H9 (cell line): ENCODE data around the gene MPP2. TPM values are rescaled to one million over a fixed set of nuclear protein-coding genes. Genes with fewer than 3 reads are reported as not detected.

Experiments
- DNase-seq: peaks from one replicate; pipeline ENCODE4 v3.0.0-alpha.2; 2017
- H2AFZ ChIP-seq: one replicate; pipeline ENCODE4 v1.6.1; 2013; ENCODE audit warnings: mild to moderate bottlenecking, low read length, control low read depth, moderate library complexity
- H2AK5ac ChIP-seq: 2 replicates; pipeline ENCODE4 v1.6.1; 2013; ENCODE audit warnings: low read length, control low read depth, mixed read lengths; ENCODE audit not compliant: insufficient read length
- H2BK120ac ChIP-seq: one replicate; pipeline ENCODE4 v1.6.1; 2013; ENCODE audit warnings: low read depth, mild to moderate bottlenecking, low read length, control low read depth, inconsistent platforms; ENCODE audit not compliant: poor library complexity, severe bottlenecking
- H2BK12ac ChIP-seq: 2 replicates; pipeline ENCODE4 v1.6.1; 2013; ENCODE audit warnings: low read length, control low read depth, mixed read lengths, low read depth; ENCODE audit not compliant: insufficient read length
- H2BK15ac ChIP-seq: 2 replicates; pipeline ENCODE4 v1.6.1; 2013; ENCODE audit warnings: low read depth, low read length, control low read depth
- H2BK20ac ChIP-seq: one replicate; pipeline ENCODE4 v1.6.1; 2013; ENCODE audit warnings: low read depth, mild to moderate bottlenecking, low read length, control low read depth, inconsistent platforms; ENCODE audit not compliant: poor library complexity, severe bottlenecking
- H2BK5ac ChIP-seq: 2 replicates; pipeline ENCODE4 v1.6.1; 2013; ENCODE audit warnings: low read length, control low read depth, mixed read lengths; ENCODE audit not compliant: insufficient read length
- H3K14ac ChIP-seq: 2 replicates; pipeline ENCODE4 v1.6.1; 2013; ENCODE audit warnings: low read length, control low read depth; ENCODE audit not compliant: insufficient read depth
- H3K18ac ChIP-seq: 2 replicates; pipeline ENCODE4 v1.6.1; 2013; ENCODE audit warnings: low read depth, mild to moderate bottlenecking, mixed read lengths, low read length, control low read depth; ENCODE audit not compliant: insufficient read length
- H3K23ac ChIP-seq: 2 replicates; pipeline ENCODE4 v1.6.1; 2013; ENCODE audit warnings: low read length, control low read depth, mixed read lengths, low read depth; ENCODE audit not compliant: insufficient read length
- H3K23me2 ChIP-seq: 2 replicates; pipeline ENCODE4 v1.6.1; 2013; ENCODE audit warnings: low read depth, mild to moderate bottlenecking, mixed read lengths, low read length, control low read depth; ENCODE audit not compliant: insufficient read length, poor library complexity, severe bottlenecking
- H3K27ac ChIP-seq: 2 replicates; pipeline ENCODE4 v1.5.1; 2013; ENCODE audit warnings: low read length, control low read depth, mixed read lengths, low read depth; ENCODE audit not compliant: insufficient read length
- H3K27me3 ChIP-seq: 2 replicates; pipeline ENCODE4 v1.6.1; 2013; ENCODE audit warnings: low read length, control low read depth, inconsistent platforms; ENCODE audit not compliant: insufficient read depth
- H3K4ac ChIP-seq: 2 replicates; pipeline ENCODE4 v1.6.1; 2013; ENCODE audit warnings: low read depth, mild to moderate bottlenecking, control low read depth, inconsistent platforms, low read length, moderate library complexity
- H3K4me1 ChIP-seq: 2 replicates; pipeline ENCODE4 v1.6.1; 2013; ENCODE audit warnings: low read length, control low read depth, inconsistent platforms; ENCODE audit not compliant: insufficient read depth
- H3K4me2 ChIP-seq: 2 replicates; pipeline ENCODE4 v1.6.1; 2013; ENCODE audit warnings: low read length, control low read depth, mixed read lengths; ENCODE audit not compliant: insufficient read length, insufficient read depth
- H3K56ac ChIP-seq: 2 replicates; pipeline ENCODE4 v1.6.1; 2013; ENCODE audit warnings: low read depth, mild to moderate bottlenecking, mixed read lengths, low read length, control low read depth; ENCODE audit not compliant: insufficient read length
- H3K79me1 ChIP-seq: 2 replicates; pipeline ENCODE4 v1.6.1; 2013; ENCODE audit warnings: low read depth, mild to moderate bottlenecking, moderate library complexity, low read length, control low read depth, inconsistent platforms; ENCODE audit not compliant: insufficient read depth, poor library complexity, severe bottlenecking
- H3K79me2 ChIP-seq: 2 replicates; pipeline ENCODE4 v1.6.1; 2013; ENCODE audit warnings: low read length, control low read depth, inconsistent platforms; ENCODE audit not compliant: insufficient read depth
- H3K9ac ChIP-seq: 2 replicates; pipeline ENCODE4 v1.6.1; 2013; ENCODE audit warnings: low read length, control low read depth, mixed read lengths; ENCODE audit not compliant: insufficient read length; ENCODE audit errors: extremely low read depth
- H3K9me3 ChIP-seq: one replicate; pipeline ENCODE4 v1.6.1; 2013; ENCODE audit warnings: low read depth, low read length, inconsistent platforms; ENCODE audit not compliant: control insufficient read depth
- H3T11ph ChIP-seq: one replicate; pipeline ENCODE4 v1.6.1; 2013; ENCODE audit warnings: mild to moderate bottlenecking, low read length, control low read depth, inconsistent platforms
- H4K20me1 ChIP-seq: one replicate; pipeline ENCODE4 v1.6.1; 2013; ENCODE audit not compliant: control insufficient read depth, insufficient read length, insufficient read depth
- H4K5ac ChIP-seq: 2 replicates; pipeline ENCODE4 v1.6.1; 2013; ENCODE audit warnings: low read depth, mild to moderate bottlenecking, mixed read lengths, low read length, control low read depth; ENCODE audit not compliant: insufficient read length
- H4K8ac ChIP-seq: replicated peaks from 2 replicates; pipeline ENCODE4 v1.6.1; 2013; ENCODE audit warnings: low read length, control low read depth, mixed read lengths, low read depth; ENCODE audit not compliant: insufficient read length
- H4K91ac ChIP-seq: 2 replicates; pipeline ENCODE4 v1.6.1; 2013; ENCODE audit warnings: low read depth, mild to moderate bottlenecking, moderate library complexity, mixed read lengths, low read length, control low read depth; ENCODE audit not compliant: insufficient read length
- H3K27ac Mint-ChIP-seq, 3 experiments: 2 replicates in 2 of 3; 3 replicates in 1 of 3; pipeline ENCODE4 v1.8.0; 2020 to 2021; ENCODE audit warnings: mixed read lengths in 3 of 3, mild to moderate bottlenecking in 1 of 3, moderate library complexity in 1 of 3
- H3K27me3 Mint-ChIP-seq: 2 replicates; pipeline ENCODE4 v1.8.0; 2021; ENCODE audit warnings: low read depth, mild to moderate bottlenecking, moderate library complexity, mixed read lengths
- H3K36me3 Mint-ChIP-seq, 3 experiments: 2 replicates in 2 of 3; 3 replicates in 1 of 3; pipeline ENCODE4 v1.8.0; 2020 to 2021; ENCODE audit warnings: low read depth in 3 of 3, mixed read lengths in 3 of 3; ENCODE audit not compliant: insufficient read depth in 1 of 3
- H3K4me1 Mint-ChIP-seq, 2 experiments: 2 replicates each; pipeline ENCODE4 v1.8.0; 2020; ENCODE audit warnings: mixed read lengths in 2 of 2
- H3K4me3 Mint-ChIP-seq, 2 experiments: 2 replicates in 1 of 2; 3 replicates in 1 of 2; pipeline ENCODE4 v1.8.0; 2020 to 2021; ENCODE audit warnings: mild to moderate bottlenecking in 2 of 2, mixed read lengths in 2 of 2, moderate library complexity in 1 of 2
- H3K9me3 Mint-ChIP-seq, 2 experiments: 2 replicates in 1 of 2; 3 replicates in 1 of 2; pipeline ENCODE4 v1.8.0; 2020; ENCODE audit warnings: mild to moderate bottlenecking in 2 of 2, mixed read lengths in 2 of 2, moderate library complexity in 1 of 2
- WGBS: extraction: QIAGEN DNeasy Blood & Tissue Kit; methylation state at CpG from one replicate; pipeline ENCODE4 v1.1.7; 2013; ENCODE audit warnings: missing lambda C conversion rate, low lambda C conversion rate, mixed read lengths; ENCODE audit not compliant: insufficient read length; ENCODE audit errors: extremely low coverage; 5-methylcytosine and 5-hydroxymethylcytosine counted together
- total RNA-seq: library from RNA; stranded (reverse); gene quantifications from 2 replicates; pipeline ENCODE4 v1.2.1, GENCODE V29; 2021
- TF ChIP-seq, protein P1 (sequence below): fragments of 200-600 bp; sonication (generic); conservative IDR thresholded peaks from 3 replicates; pipeline ENCODE4 v1.8.0; 2021; ENCODE audit warnings: antibody characterized with exemption, mild to moderate bottlenecking

Gene MPP2
- total RNA-seq, 1 experiment from 2014 or later = 16.3 TPM

DNA sequence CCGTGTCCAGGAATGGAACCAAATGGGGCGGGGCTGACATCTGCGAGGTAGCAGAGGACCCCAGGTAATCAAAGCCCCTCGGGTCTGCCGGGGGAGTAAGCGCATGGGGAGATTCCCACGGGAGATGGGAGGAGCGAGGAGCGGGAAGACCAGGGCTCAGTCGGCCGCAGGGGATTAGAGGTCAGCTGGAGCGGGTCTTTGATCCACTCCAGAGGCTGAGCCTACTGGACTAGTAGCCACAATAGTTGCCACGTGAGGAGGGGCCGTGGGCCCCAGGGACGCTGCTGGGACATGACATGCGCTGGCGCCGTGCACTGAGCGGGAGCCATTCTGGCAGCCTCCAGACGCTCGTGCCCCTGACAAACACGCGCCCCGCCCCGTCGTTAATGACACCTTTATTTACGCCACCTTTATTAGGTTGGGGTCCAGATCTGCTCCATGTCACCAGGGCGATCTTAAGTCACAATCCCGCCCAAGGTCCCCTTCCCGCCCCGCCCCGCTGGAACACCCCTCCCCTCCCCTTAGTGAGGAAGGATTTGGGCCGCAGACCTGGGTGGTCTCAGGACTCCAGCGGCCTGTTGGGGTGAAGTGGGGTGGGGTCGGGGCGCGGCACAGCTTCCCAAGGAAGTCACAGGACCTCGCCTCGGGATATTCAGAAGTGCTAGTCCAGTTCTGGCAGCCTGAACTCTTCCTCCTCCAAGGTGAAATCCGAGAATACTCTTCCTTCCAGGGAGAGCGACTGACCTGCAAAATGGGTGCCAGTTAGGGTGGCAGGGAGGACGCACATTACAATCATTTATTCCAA, 19.9 kb upstream of the MPP2 start:
- Histone ChIP-seq H3K4me2 (no peak overlapping the region), H3K79me1 (no peaks in the 10 kb centered on the region), H3K9me3 (no peaks in the 10 kb centered on the region), H3K18ac (no peak overlapping the region), H2AK5ac (no peak overlapping the region), H2BK15ac (no peak overlapping the region), H3K56ac (no peak overlapping the region), H2AFZ (no peak overlapping the region), H4K5ac (no peak overlapping the region), H2BK20ac (no peak overlapping the region), H3K9ac (no peak overlapping the region), H3T11ph (no peak overlapping the region), H3K27ac (no peak overlapping the region), H2BK12ac (no peak overlapping the region), H3K79me2 (no peaks in the 10 kb centered on the region), H2BK120ac (no peak overlapping the region), H3K23me2 (no peaks in the 10 kb centered on the region), H4K91ac (no peak overlapping the region), H3K23ac (no peak overlapping the region), H3K27me3 (no peaks in the 10 kb centered on the region; the same call in 1 of the 2 replicates), H3K4me1 (no peaks in the 10 kb centered on the region), H2BK5ac (no peak overlapping the region), H3K14ac (no peak overlapping the region), H3K4ac (no peak overlapping the region), H4K20me1 (no peaks in the 10 kb centered on the region), H4K8ac (no peak overlapping the region)
- Mint-ChIP-seq H3K4me3 (peak overlapping the region in 1 of 2 experiments; percentile 49; a peak in 2 of 5 replicates), H3K27me3 (peaks cover 53% of the 10 kb centered on the region), H3K36me3 (no peaks in the 10 kb centered on the region), H3K27ac (no peak overlapping the region), H3K9me3 (peaks cover 0 to 3% of the 10 kb centered on the region in 2 experiments; a peak in 1 of 5 replicates), H3K4me1 (peaks cover 7 to 10% of the 10 kb centered on the region in 2 experiments)
- no CpG with 5 or more reads among the region's 42 CpGs for WGBS
- no peak for DNase-seq
- TF ChIP-seq, protein P1, sequence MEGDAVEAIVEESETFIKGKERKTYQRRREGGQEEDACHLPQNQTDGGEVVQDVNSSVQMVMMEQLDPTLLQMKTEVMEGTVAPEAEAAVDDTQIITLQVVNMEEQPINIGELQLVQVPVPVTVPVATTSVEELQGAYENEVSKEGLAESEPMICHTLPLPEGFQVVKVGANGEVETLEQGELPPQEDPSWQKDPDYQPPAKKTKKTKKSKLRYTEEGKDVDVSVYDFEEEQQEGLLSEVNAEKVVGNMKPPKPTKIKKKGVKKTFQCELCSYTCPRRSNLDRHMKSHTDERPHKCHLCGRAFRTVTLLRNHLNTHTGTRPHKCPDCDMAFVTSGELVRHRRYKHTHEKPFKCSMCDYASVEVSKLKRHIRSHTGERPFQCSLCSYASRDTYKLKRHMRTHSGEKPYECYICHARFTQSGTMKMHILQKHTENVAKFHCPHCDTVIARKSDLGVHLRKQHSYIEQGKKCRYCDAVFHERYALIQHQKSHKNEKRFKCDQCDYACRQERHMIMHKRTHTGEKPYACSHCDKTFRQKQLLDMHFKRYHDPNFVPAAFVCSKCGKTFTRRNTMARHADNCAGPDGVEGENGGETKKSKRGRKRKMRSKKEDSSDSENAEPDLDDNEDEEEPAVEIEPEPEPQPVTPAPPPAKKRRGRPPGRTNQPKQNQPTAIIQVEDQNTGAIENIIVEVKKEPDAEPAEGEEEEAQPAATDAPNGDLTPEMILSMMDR = no peak
